DND-41 (cell line): ENCODE data around the gene TM9SF3.
A peak's percentile ranks its signal among the peaks of the same experiment; 100 is the strongest.

Experiments
- ATAC-seq: fragments of 200-7000 bp; cut with Tn5 transposase; 3 replicates; pipeline ENCODE4 v1.9.1; 2021; ENCODE audit warnings: low read depth; ENCODE audit not compliant: insufficient read depth
- DNase-seq: peaks from one replicate; pipeline ENCODE4 v3.0.0-alpha.2; 2020
- H2AFZ ChIP-seq: 2 replicates; pipeline ENCODE4 v1.6.0; 2012; ENCODE audit warnings: low read depth, low read length
- H3K27ac ChIP-seq: 2 replicates; pipeline ENCODE4 v1.5.1; 2012; ENCODE audit warnings: low read length, inconsistent platforms
- H3K27me3 ChIP-seq: fragments of 200-600 bp; sonication (generic); 2 replicates; pipeline ENCODE4 v1.6.0; 2012; ENCODE audit warnings: low read length, mild to moderate bottlenecking, inconsistent platforms; ENCODE audit not compliant: insufficient read depth, poor library complexity
- H3K36me3 ChIP-seq: 2 replicates; pipeline ENCODE4 v1.5.1; 2012; ENCODE audit warnings: low read length, inconsistent platforms; ENCODE audit not compliant: insufficient read depth
- H3K4me1 ChIP-seq: 2 replicates; pipeline ENCODE4 v1.5.1; 2012; ENCODE audit warnings: mild to moderate bottlenecking, low read length; ENCODE audit not compliant: insufficient read depth
- H3K4me2 ChIP-seq: 2 replicates; pipeline ENCODE4 v1.6.0; 2012; ENCODE audit warnings: mild to moderate bottlenecking, moderate library complexity, low read length, inconsistent platforms; ENCODE audit not compliant: insufficient read depth
- H3K4me3 ChIP-seq, 2 experiments: fragments of 200-600 bp in 1 of 2; shearing (Covaris generic) in 1 of 2; 2 replicates each; pipeline ENCODE4 v1.5.1; 2012 to 2016; ENCODE audit warnings: inconsistent platforms in 2 of 2, low read length in 2 of 2, mild to moderate bottlenecking in 2 of 2, low read depth in 1 of 2, moderate library complexity in 1 of 2
- H3K79me2 ChIP-seq: 2 replicates; pipeline ENCODE4 v1.6.0; 2012; ENCODE audit warnings: low read length, inconsistent platforms; ENCODE audit not compliant: insufficient read depth
- H3K9ac ChIP-seq: 2 replicates; pipeline ENCODE4 v1.6.0; 2012; ENCODE audit warnings: low read depth, mild to moderate bottlenecking, inconsistent platforms, low read length, moderate library complexity
- H3K9me3 ChIP-seq: 2 replicates; pipeline ENCODE4 v1.5.1; 2012; ENCODE audit warnings: low read length, moderate library complexity, mild to moderate bottlenecking, inconsistent platforms; ENCODE audit not compliant: insufficient read depth, severe bottlenecking
- H4K20me1 ChIP-seq: 2 replicates; pipeline ENCODE4 v1.6.0; 2012; ENCODE audit warnings: low read length; ENCODE audit not compliant: insufficient read depth
- EZH2 ChIP-seq: IDR thresholded peaks from 3 replicates; pipeline ENCODE4 v1.6.1; 2012; ENCODE audit warnings: borderline replicate concordance, low read depth, mild to moderate bottlenecking, moderate library complexity, low read length, inconsistent platforms; ENCODE audit not compliant: severe bottlenecking
- TF ChIP-seq, protein P1 (sequence below): IDR thresholded peaks from 2 replicates; pipeline ENCODE4 v1.5.1; 2012; ENCODE audit warnings: borderline replicate concordance, low read length, moderate library complexity, mild to moderate bottlenecking; ENCODE audit not compliant: poor library complexity, severe bottlenecking; ENCODE audit errors: extremely low read depth

The TM9SF3 gene

DNA sequence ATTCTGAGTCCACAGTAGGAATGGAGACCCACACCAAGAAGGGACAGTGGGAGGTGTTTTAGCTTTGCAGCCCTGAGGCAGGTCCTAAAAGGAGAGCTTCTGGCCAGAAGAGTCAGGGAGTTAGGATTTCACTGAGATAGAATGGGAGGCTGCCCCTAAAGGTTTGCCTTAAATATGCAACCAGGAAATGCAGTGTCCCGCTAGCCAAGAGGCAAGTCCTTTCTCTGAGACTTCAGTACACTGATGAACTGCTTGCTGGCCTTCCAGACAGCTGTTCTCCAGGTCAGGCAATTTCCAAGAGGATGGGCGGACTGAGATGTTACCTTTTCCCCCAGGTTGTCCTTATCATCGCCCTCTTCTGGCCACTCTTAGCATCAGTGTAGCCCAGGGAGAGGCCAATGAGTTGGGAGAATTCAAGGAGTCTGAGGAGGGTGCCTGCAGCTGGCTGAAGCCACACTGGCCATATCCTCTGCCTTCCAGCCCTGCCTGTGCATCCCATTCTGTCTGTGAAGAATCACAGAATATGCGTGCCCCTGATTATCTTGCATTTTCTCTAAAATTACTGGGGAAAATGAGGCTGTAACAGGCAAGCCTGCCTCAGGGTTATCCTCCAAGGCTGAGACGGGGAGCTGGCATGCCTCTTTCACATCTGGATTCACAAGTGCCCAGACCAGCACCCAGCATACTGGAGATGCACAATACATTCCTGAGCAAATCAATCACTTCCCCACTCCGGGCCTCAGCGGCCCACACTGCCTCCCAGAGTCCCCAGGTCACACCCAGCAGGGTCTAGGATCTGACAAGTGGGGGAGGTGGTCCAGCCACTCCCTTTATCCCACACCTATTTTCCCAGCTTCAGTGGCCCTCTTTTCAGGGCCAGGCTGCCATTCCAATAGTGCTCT is 75.5 kb downstream of the TM9SF3 start:
- peaks cover 20% of the 10 kb centered on the region for H3K4me1 ChIP-seq
- H2AFZ ChIP-seq: no peak overlapping the region
- no peak overlapping the region for H3K4me2 ChIP-seq
- DNase-seq (peak; percentile 35), ATAC-seq (no peak)
- H3K79me2 ChIP-seq: no peaks in the 10 kb centered on the region
- no peak overlapping the region for H3K27ac ChIP-seq
- H3K9ac ChIP-seq: no peak overlapping the region
- H3K9me3 ChIP-seq: no peaks in the 10 kb centered on the region
- no peaks in the 10 kb centered on the region for H3K36me3 ChIP-seq
- no peak overlapping the region for H3K4me3 ChIP-seq
- TF ChIP-seq EZH2: no peak
- TF ChIP-seq, protein P1, sequence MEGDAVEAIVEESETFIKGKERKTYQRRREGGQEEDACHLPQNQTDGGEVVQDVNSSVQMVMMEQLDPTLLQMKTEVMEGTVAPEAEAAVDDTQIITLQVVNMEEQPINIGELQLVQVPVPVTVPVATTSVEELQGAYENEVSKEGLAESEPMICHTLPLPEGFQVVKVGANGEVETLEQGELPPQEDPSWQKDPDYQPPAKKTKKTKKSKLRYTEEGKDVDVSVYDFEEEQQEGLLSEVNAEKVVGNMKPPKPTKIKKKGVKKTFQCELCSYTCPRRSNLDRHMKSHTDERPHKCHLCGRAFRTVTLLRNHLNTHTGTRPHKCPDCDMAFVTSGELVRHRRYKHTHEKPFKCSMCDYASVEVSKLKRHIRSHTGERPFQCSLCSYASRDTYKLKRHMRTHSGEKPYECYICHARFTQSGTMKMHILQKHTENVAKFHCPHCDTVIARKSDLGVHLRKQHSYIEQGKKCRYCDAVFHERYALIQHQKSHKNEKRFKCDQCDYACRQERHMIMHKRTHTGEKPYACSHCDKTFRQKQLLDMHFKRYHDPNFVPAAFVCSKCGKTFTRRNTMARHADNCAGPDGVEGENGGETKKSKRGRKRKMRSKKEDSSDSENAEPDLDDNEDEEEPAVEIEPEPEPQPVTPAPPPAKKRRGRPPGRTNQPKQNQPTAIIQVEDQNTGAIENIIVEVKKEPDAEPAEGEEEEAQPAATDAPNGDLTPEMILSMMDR: peak; percentile 72
- peaks cover 44% of the 10 kb centered on the region for H4K20me1 ChIP-seq
- peaks cover 54% of the 10 kb centered on the region for H3K27me3 ChIP-seq

DNA sequence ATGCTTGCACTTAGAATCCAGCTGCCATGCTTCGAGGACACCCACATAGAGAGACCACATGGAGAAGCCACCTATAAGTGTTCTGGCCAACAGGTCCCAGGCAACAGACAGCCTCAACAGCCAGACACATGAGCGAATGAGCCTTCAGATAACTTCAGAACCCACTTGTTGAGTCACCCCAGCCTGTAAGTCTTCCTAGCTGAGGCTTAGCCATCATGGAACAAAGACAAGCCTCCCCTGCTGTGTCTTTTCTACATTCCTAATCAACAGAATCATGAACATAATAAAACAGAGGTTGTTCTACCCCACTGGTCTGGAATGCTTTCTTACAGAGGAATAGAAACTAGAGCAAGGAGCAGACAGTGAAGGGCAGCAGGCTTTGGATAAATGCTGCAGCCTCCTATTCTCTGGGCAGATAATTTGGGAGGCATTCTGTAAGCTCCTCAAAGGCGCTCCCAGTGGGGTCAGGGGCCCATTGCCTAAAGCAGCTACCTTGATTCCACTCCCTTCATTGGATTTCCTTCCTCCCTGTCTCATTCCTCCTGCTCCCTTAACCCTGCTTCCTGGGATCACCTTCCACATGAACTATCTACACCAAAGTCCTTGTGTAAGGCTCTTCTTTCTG is 77.7 kb downstream of the TM9SF3 start:
- H3K27ac ChIP-seq: no peak overlapping the region

DNA sequence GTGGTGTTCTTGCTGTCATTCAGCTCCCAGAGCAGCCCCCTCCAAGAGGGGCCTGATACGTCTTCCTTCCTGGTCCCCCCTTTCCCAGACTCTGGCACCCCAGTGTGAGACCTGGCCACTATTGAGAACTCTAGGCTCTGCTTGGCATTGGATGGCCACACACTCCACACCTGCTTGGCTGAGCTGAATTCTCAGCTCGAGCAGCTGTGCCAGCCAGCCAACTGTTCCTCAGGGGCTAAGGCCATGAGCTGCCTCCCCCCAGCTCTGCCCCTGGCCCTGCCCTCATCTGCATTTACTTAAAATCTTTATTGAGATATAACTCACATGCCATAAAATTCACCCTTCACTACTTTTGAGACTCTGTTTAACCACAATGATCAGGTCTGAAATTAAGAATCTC is 79.8 kb downstream of the TM9SF3 start:
- Histone ChIP-seq H3K9ac (no peak overlapping the region), H3K27ac (no peak overlapping the region), H4K20me1 (peaks cover 13% of the 10 kb centered on the region), H3K4me3 (no peak overlapping the region), H3K9me3 (no peaks in the 10 kb centered on the region), H3K4me2 (no peak overlapping the region), H3K27me3 (peaks cover 19% of the 10 kb centered on the region), H3K4me1 (no peaks in the 10 kb centered on the region), H2AFZ (no peak overlapping the region), H3K79me2 (no peaks in the 10 kb centered on the region), H3K36me3 (no peaks in the 10 kb centered on the region)
- ATAC-seq (no peak), DNase-seq (no peak)
- no peak for TF ChIP-seq EZH2
- TF ChIP-seq, protein P1: no peak

More for the DNA sequence above, 77.7 kb downstream of the TM9SF3 start:
- no peaks in the 10 kb centered on the region for H3K79me2 ChIP-seq
- peaks cover 40% of the 10 kb centered on the region for H3K27me3 ChIP-seq
- H3K36me3 ChIP-seq: no peaks in the 10 kb centered on the region
- TF ChIP-seq EZH2: no peak
- TF ChIP-seq, protein P1: no peak
- H2AFZ ChIP-seq: no peak overlapping the region
- ATAC-seq (no peak), DNase-seq (no peak)
- no peak overlapping the region for H3K9ac ChIP-seq
- H4K20me1 ChIP-seq: peaks cover 34% of the 10 kb centered on the region
- no peak overlapping the region for H3K4me3 ChIP-seq
- H3K4me1 ChIP-seq: peaks cover 17% of the 10 kb centered on the region
- no peak overlapping the region for H3K4me2 ChIP-seq
- no peaks in the 10 kb centered on the region for H3K9me3 ChIP-seq
